GM12865 (cell line): ENCODE measurements around the gene HLA-DMA.

ENCODE experiments used
- DNase-seq: peaks from one replicate; pipeline ENCODE4 v3.0.0; 2010; ENCODE audit warnings: low read depth
- H3K4me3 ChIP-seq: 2 replicates; pipeline ENCODE4 v1.5.1; 2011; ENCODE audit warnings: mild to moderate bottlenecking, low read depth, low read length, control low read depth
- TF ChIP-seq, protein P1 (sequence below): IDR thresholded peaks from 2 replicates; pipeline ENCODE4 v1.5.1; 2011; ENCODE audit warnings: low read length, control low read depth, low read depth, inconsistent platforms; ENCODE audit not compliant: insufficient read depth; ENCODE audit errors: missing control alignments

The HLA-DMA gene

DNA sequence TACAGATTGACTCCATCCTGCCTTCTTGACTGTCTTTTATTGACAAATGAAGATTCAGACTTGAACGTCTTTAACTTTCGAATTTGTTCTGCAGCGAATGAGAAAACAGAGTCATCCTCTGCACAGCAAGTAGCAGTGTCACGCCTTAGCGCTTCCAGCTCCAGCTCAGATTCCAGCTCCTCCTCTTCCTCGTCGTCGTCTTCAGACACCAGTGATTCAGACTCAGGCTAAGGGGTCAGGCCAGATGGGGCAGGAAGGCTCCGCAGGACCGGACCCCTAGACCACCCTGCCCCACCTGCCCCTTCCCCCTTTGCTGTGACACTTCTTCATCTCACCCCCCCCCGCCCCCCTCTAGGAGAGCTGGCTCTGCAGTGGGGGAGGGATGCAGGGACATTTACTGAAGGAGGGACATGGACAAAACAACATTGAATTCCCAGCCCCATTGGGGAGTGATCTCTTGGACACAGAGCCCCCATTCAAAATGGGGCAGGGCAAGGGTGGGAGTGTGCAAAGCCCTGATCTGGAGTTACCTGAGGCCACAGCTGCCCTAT lies 27.7 kb upstream of the HLA-DMA start:
- H3K4me3 ChIP-seq, result no peak overlapping the region
- no peak for DNase-seq
- TF ChIP-seq, protein P1, sequence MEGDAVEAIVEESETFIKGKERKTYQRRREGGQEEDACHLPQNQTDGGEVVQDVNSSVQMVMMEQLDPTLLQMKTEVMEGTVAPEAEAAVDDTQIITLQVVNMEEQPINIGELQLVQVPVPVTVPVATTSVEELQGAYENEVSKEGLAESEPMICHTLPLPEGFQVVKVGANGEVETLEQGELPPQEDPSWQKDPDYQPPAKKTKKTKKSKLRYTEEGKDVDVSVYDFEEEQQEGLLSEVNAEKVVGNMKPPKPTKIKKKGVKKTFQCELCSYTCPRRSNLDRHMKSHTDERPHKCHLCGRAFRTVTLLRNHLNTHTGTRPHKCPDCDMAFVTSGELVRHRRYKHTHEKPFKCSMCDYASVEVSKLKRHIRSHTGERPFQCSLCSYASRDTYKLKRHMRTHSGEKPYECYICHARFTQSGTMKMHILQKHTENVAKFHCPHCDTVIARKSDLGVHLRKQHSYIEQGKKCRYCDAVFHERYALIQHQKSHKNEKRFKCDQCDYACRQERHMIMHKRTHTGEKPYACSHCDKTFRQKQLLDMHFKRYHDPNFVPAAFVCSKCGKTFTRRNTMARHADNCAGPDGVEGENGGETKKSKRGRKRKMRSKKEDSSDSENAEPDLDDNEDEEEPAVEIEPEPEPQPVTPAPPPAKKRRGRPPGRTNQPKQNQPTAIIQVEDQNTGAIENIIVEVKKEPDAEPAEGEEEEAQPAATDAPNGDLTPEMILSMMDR, result no peak

DNA sequence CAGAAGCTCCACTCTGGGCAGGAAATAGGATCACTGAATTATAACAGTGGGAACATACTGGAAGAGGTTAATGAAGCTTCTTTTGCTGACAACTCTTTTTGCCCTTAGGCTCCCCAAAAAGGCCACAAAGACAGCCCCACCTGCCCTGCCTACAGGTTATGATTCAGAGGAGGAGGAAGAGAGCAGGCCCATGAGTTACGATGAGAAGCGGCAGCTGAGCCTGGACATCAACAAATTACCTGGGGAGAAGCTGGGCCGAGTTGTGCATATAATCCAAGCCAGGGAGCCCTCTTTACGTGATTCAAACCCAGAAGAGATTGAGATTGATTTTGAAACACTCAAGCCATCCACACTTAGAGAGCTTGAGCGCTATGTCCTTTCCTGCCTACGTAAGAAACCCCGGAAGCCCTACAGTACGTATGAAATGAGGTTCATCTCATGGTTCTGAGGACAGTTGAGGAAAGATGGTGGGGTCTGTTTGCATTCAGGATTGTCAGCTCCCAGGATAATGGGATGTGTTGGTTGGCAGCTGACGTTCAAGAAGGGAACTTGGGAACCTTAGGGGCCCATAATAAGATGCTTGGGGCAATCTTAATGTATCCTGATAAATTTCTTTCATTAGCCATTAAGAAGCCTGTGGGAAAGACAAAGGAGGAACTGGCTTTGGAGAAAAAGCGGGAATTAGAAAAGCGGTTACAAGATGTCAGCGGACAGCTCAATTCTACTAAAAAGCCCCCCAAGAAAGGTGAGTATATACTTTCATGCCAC lies 27.0 kb upstream of the HLA-DMA start:
- TF ChIP-seq, protein P1, result no peak
- H3K4me3 ChIP-seq, result no peak overlapping the region
- no peak for DNase-seq

DNA sequence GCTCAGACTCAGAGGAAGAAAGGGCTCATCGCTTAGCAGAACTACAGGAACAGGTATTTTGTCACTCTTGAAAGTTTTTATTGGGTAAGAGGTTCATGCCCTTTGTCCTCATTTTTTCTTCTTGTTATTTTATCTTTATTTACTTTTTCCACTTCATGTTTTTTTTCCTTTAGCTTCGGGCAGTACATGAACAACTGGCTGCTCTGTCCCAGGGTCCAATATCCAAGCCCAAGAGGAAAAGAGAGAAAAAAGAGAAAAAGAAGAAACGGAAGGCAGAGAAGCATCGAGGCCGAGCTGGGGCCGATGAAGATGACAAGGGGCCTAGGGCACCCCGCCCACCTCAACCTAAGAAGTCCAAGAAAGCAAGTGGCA lies 25.0 kb upstream of the HLA-DMA start:
- no peak for DNase-seq
- TF ChIP-seq, protein P1, result no peak
- H3K4me3 ChIP-seq, result no peak overlapping the region

DNA sequence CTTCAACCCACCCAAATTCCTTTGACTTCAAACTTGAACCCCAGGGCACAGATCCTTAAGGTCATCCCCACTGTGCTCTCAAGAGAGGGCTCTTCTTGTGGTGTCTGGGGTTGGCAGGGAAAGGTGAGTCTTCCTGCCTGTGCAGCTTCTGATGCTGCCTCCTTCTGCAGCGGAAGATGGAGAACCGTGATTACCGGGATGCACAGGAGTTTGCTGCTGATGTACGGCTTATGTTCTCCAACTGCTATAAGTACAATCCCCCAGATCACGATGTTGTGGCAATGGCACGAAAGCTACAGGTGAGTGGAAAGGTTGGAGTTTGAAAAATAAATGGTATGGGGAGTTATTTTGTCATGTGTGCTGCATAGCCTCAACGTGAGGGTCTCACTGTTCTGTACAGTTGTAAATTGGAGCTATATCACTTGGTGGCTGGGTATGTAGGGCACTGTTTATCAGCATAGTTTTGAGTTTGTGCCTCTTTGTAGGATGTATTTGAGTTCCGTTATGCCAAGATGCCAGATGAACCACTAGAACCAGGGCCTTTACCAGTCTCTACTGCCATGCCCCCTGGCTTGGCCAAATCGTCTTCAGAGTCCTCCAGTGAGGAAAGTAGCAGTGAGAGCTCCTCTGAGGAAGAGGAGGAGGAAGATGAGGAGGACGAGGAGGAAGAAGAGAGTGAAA lies 24.5 kb upstream of the HLA-DMA start:
- DNase-seq, result no peak
- H3K4me3 ChIP-seq, result no peak overlapping the region
- TF ChIP-seq, protein P1, result no peak

DNA sequence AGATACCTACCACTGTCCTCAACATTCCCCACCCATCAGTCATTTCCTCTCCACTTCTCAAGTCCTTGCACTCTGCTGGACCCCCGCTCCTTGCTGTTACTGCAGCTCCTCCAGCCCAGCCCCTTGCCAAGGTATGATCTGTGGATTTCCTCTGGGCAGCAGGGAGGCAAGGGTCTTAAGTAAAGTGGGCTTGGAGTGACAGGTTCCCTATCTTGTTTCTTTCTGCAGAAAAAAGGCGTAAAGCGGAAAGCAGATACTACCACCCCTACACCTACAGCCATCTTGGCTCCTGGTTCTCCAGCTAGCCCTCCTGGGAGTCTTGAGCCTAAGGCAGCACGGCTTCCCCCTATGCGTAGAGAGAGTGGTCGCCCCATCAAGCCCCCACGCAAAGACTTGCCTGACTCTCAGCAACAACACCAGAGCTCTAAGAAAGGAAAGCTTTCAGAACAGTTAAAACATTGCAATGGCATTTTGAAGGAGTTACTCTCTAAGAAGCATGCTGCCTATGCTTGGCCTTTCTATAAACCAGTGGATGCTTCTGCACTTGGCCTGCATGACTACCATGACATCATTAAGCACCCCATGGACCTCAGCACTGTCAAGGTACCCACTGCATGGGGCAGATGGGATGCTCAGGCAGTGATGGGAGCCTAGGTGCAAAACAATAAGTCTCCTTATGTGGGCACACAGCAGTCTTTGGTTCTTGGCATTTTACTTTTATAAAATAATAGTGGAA lies 23.6 kb upstream of the HLA-DMA start:
- TF ChIP-seq, protein P1, result no peak
- no peak for DNase-seq
- H3K4me3 ChIP-seq, result no peak overlapping the region

DNA sequence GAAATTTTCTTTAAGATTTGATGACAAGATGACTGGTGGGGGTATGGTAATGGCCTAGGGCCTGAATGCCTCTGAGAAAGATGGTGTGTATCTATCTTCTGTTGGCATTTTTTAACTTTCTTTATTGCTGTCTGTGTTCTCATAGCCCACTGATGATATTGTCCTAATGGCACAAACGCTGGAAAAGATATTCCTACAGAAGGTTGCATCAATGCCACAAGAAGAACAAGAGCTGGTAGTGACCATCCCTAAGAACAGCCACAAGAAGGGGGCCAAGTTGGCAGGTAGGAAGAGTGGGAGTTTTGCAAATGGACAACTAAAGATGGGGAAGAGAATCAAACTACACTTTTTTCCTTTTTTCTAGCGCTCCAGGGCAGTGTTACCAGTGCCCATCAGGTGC lies 23.0 kb upstream of the HLA-DMA start:
- H3K4me3 ChIP-seq, result no peak overlapping the region
- TF ChIP-seq, protein P1, result no peak
- no peak for DNase-seq
